HCT116 (cell line): ENCODE data around the gene SELENOW. TPM values are rescaled to one million over a fixed set of nuclear protein-coding genes. Genes with fewer than 3 reads are reported as not detected.
A peak's percentile ranks its signal among the peaks of the same experiment; 100 is the strongest.

ENCODE experiments used
- ATAC-seq: fragments of 200-7000 bp; cut with Tn5 transposase; 2 replicates; pipeline ENCODE4 v1.9.1; 2020; ENCODE audit warnings: mild to moderate bottlenecking, moderate library complexity
- BruUV-seq: library from RNA; stranded (reverse); fragments of 400-500 nt; replicated peaks from 2 replicates; lab custom pipeline; 2021; lab: Mats Ljungman, UMichigan
- CTCF ChIA-PET: fragments of 300-600 bp; sonication (Branson Sonifier 250); formaldehyde crosslinking; loops from one replicate; lab custom pipeline; 2021; ENCODE audit warnings: antibody characterized with exemption; lab: Charles Lee
- POLR2A ChIA-PET: fragments of 300-600, 350-600 bp; sonication (Branson Sonifier 250); formaldehyde crosslinking; loops from one replicate; lab custom pipeline; 2021; ENCODE audit warnings: antibody characterized with exemption; lab: Charles Lee
- RAD21 ChIA-PET, 2 experiments: fragments of 300-600 bp; sonication (Branson Sonifier 250); formaldehyde crosslinking; loops; one replicate each; lab custom pipeline; 2023; ENCODE audit warnings: low total read pairs in 2 of 2; ENCODE audit not compliant: uncharacterized antibody in 2 of 2, unreplicated experiment in 2 of 2, low non-redundant PET in 1 of 2; lab: Charles Lee
- DNase-seq: peaks from one replicate; pipeline ENCODE4 v3.0.0-alpha.2; 2010; ENCODE audit warnings: low read depth, low spot score
- H2AFZ ChIP-seq: fragments of 200-600 bp; shearing (Covaris generic), sonication (generic); 2 replicates; pipeline ENCODE4 v1.6.1; 2017; ENCODE audit warnings: low read depth, mixed run types, mixed read lengths, antibody characterized with exemption, low read length; ENCODE audit not compliant: poor library complexity, severe bottlenecking
- H3K27ac ChIP-seq: 2 replicates; pipeline ENCODE4 v1.5.1; 2012; ENCODE audit warnings: low read depth, low read length
- H3K27me3 ChIP-seq: fragments of 200-600 bp; sonication (generic); 2 replicates; pipeline ENCODE4 v1.6.1; 2016; ENCODE audit warnings: mixed run types, low read length, mixed read lengths; ENCODE audit not compliant: insufficient read depth
- H3K36me3 ChIP-seq, 2 experiments: fragments of 200-500 bp in 1 of 2; fragments of 200-600 bp in 1 of 2; sonication (Bioruptor generic) in 1 of 2; sonication (generic) in 1 of 2; 2 replicates each; pipeline versions ENCODE4 v1.5.1 to v1.6.1; 2014 to 2016; ENCODE audit warnings: low read length in 2 of 2, inconsistent platforms in 1 of 2, mixed read lengths in 1 of 2, mixed run types in 1 of 2; ENCODE audit not compliant: insufficient read depth in 2 of 2, control insufficient read depth in 1 of 2
- H3K4me1 ChIP-seq, 2 experiments: fragments of 200-600 bp in 1 of 2; sonication (generic) in 1 of 2; 2 replicates each; pipeline versions ENCODE4 v1.5.1 to v1.6.1; 2012 to 2017; ENCODE audit warnings: low read length in 2 of 2, inconsistent platforms in 1 of 2, mild to moderate bottlenecking in 1 of 2, mixed read lengths in 1 of 2, mixed run types in 1 of 2, moderate library complexity in 1 of 2; ENCODE audit not compliant: insufficient read depth in 2 of 2, control insufficient read depth in 1 of 2
- H3K4me2 ChIP-seq: fragments of 200-600 bp; sonication (generic); 2 replicates; pipeline ENCODE4 v1.6.1; 2017; ENCODE audit warnings: mixed run types, low read length, mixed read lengths
- H3K4me3 ChIP-seq, 2 experiments: fragments of 200-600 bp in 1 of 2; sonication (generic) in 1 of 2; replicated peaks in 1 of 2; 2 replicates each; pipeline ENCODE4 v1.5.1; 2011 to 2016; ENCODE audit warnings: low read length in 2 of 2, control low read depth in 1 of 2, low read depth in 1 of 2, mild to moderate bottlenecking in 1 of 2, mixed read lengths in 1 of 2, mixed run types in 1 of 2
- H3K79me2 ChIP-seq: fragments of 200-600 bp; sonication (generic); 2 replicates; pipeline ENCODE4 v1.6.1; 2017; ENCODE audit warnings: mild to moderate bottlenecking, mixed run types, low read length, moderate library complexity, mixed read lengths; ENCODE audit not compliant: insufficient read depth
- H3K9ac ChIP-seq: fragments of 200-600 bp; sonication (generic); 2 replicates; pipeline ENCODE4 v1.6.1; 2016; ENCODE audit warnings: low read length, mixed read lengths
- H3K9me2 ChIP-seq: fragments of 200-600 bp; sonication (generic), shearing (Covaris generic); 2 replicates; pipeline ENCODE4 v1.6.1; 2017; ENCODE audit warnings: mixed run types, mild to moderate bottlenecking, moderate library complexity; ENCODE audit not compliant: insufficient read depth
- H3K9me3 ChIP-seq, 2 experiments: fragments of 200-500 bp in 1 of 2; fragments of 200-600 bp in 1 of 2; sonication (Bioruptor generic) in 1 of 2; sonication (generic) in 1 of 2; 2 replicates each; pipeline ENCODE4 v1.6.1; 2014 to 2017; ENCODE audit warnings: low read length in 2 of 2, mixed read lengths in 2 of 2, inconsistent platforms in 1 of 2, low read depth in 1 of 2, mild to moderate bottlenecking in 1 of 2, mixed run types in 1 of 2, moderate library complexity in 1 of 2; ENCODE audit not compliant: control insufficient read depth in 1 of 2, insufficient read depth in 1 of 2
- H4K20me1 ChIP-seq: fragments of 200-600 bp; sonication (generic), shearing (Covaris generic); 2 replicates; pipeline ENCODE4 v1.6.1; 2017; ENCODE audit warnings: mixed run types, mild to moderate bottlenecking, moderate library complexity; ENCODE audit not compliant: insufficient read depth
- CTCF ChIP-seq, 3 experiments: fragments of 200-600 bp in 1 of 3; sonication (generic) in 1 of 3; IDR thresholded peaks in 2 of 3; conservative IDR thresholded peaks in 1 of 3; 2 replicates each; pipeline ENCODE4 v1.5.1; 2012 to 2017; ENCODE audit warnings: low read depth in 2 of 3, low read length in 2 of 3, antibody characterized with exemption in 1 of 3, borderline replicate concordance in 1 of 3, control low read depth in 1 of 3, mild to moderate bottlenecking in 1 of 3, mixed read lengths in 1 of 3, mixed run types in 1 of 3, moderate library complexity in 1 of 3; ENCODE audit not compliant: insufficient read depth in 1 of 3
- EZH2 ChIP-seq: fragments of 200-600 bp; sonication (generic); IDR thresholded peaks from 2 replicates; pipeline ENCODE4 v1.6.1; 2017; ENCODE audit warnings: antibody characterized with exemption, mixed run types
- FOSL1 ChIP-seq: IDR thresholded peaks from 2 replicates; pipeline ENCODE4 v1.6.1; 2012; ENCODE audit warnings: low read depth
- JUND ChIP-seq: IDR thresholded peaks from 2 replicates; pipeline ENCODE4 v1.6.1; 2012
- RAD21 ChIP-seq: IDR thresholded peaks from 2 replicates; pipeline ENCODE4 v1.6.1; 2012; ENCODE audit warnings: low read depth, mild to moderate bottlenecking
- ZFX ChIP-seq: fragments of 450-650 bp; IDR thresholded peaks from 2 replicates; pipeline ENCODE4 v1.6.1; 2017
- intact Hi-C: fragments of 100-400 bp; cut with micrococcal nuclease; formaldehyde crosslinking; loops from 2 replicates; pipeline ENCODE4 v1.10.0; 2022
- total RNA-seq: library from RNA; stranded (reverse); gene quantifications from one replicate; pipeline ENCODE4 v1.2.1, GENCODE V29; 2021; ENCODE audit not compliant: unreplicated experiment

SELENOW gene
- total RNA-seq, 1 experiment from 2014 or later, result 181 TPM

GRCh38 chr19:47824396-47824795, 45.9 kb downstream of the SELENOW start:
- Histone ChIP-seq H3K9ac (no peak overlapping the region), H3K36me3 (no peaks in the 10 kb centered on the region)
- 0 out of 6 replicates have a peak, but pooled peaks of 1 of the 3 experiments have one; percentile 3 for TF ChIP-seq CTCF (IDR thresholded peaks at IDR 0.05 in 2 of 3, conservative IDR thresholded peaks at IDR 0.05 in 1 of 3; ENCODE audit: borderline replicate concordance in 1 of 3, insufficient read depth in 1 of 3, low read depth in 2 of 3, low read length in 2 of 3)
- no peak for TF ChIP-seq EZH2
- TF ChIP-seq, all 23 proteins: peak for 1
- no peak overlapping the region for H2AFZ ChIP-seq
- H4K20me1 ChIP-seq, result no peaks in the 10 kb centered on the region
- ChIA-PET POLR2A (no interaction called here), RAD21 (no interaction called here), CTCF (interaction anchor here (1.2 kb wide), 1 partner anchor 45 kb away, joined by 3 read pairs; no protein-coding TSS in a partner anchor)
- DNase-seq (no peak), ATAC-seq (no peak)
- no peaks in the 10 kb centered on the region for H3K79me2 ChIP-seq
- H3K4me3 ChIP-seq, result no peak overlapping the region
- intact Hi-C loops, result no loop called here
- no peak overlapping the region for H3K27ac ChIP-seq
- H3K9me2 ChIP-seq, result no peaks in the 10 kb centered on the region
- no peaks in the 10 kb centered on the region; the same call in 1 of the 2 replicates for H3K27me3 ChIP-seq
- no peaks in the 10 kb centered on the region for H3K4me1 ChIP-seq
- peaks cover 0 to 8% of the 10 kb centered on the region in 2 experiments; a peak in 1 of 4 replicates for H3K9me3 ChIP-seq
- no TSS peak for BruUV-seq
- no peak overlapping the region for H3K4me2 ChIP-seq

GRCh38 chr19:47826800-47827199, 48.3 kb downstream of the SELENOW start:
- H3K27me3 ChIP-seq, result no peaks in the 10 kb centered on the region
- TF ChIP-seq RAD21 (no peak), ZFX (no peak), JUND (no peak), CTCF (IDR thresholded peaks at IDR 0.05 in 2 of 3, conservative IDR thresholded peaks at IDR 0.05 in 1 of 3; ENCODE audit: borderline replicate concordance in 1 of 3, insufficient read depth in 1 of 3, low read depth in 2 of 3, low read length in 2 of 3) (no peak), FOSL1 (no peak)
- CTCF ChIA-PET, result no interaction called here

More at GRCh38 chr19:47826800-47827199, 48.3 kb downstream of the SELENOW start:
- H3K27ac ChIP-seq, result no peak overlapping the region
- DNase-seq, result no peak
- H3K9ac ChIP-seq, result no peak overlapping the region
- no peak overlapping the region for H3K4me3 ChIP-seq
- ATAC-seq, result no peak
- H3K4me1 ChIP-seq, result no peaks in the 10 kb centered on the region
- no peaks in the 10 kb centered on the region for H4K20me1 ChIP-seq
- H3K9me3 ChIP-seq, result peaks cover 0 to 8% of the 10 kb centered on the region in 2 experiments; a peak in 1 of 4 replicates
- H3K4me2 ChIP-seq, result no peak overlapping the region
- intact Hi-C loops, result no loop called here
- no peaks in the 10 kb centered on the region for H3K9me2 ChIP-seq
- no peak overlapping the region for H2AFZ ChIP-seq
- H3K79me2 ChIP-seq, result no peaks in the 10 kb centered on the region
- no TSS peak for BruUV-seq
- ChIA-PET POLR2A (no interaction called here), RAD21 (interaction anchor here in 1 of 2 experiments (0.6 kb wide), 1 partner anchor 1004 kb away, joined by 3 read pairs; no protein-coding TSS in a partner anchor)
- H3K36me3 ChIP-seq, result no peaks in the 10 kb centered on the region
